NCI-H460 (cell line): ENCODE results near the gene PNMA6E. TPM values are rescaled to one million over a fixed set of nuclear protein-coding genes. Genes with fewer than 3 reads are reported as not detected.
"Not testable (repeated sequence)": the region's sequence is repeated elsewhere in the genome, so short reads cannot be mapped to it uniquely, and the experiment has no call there.

ENCODE experiments used
- DNase-seq: peaks from one replicate; pipeline ENCODE4 v3.0.0-alpha.2; 2016; ENCODE audit warnings: low read depth; ENCODE audit errors: extremely low read depth
- total RNA-seq: library from RNA; depleted of rRNA; stranded (reverse); fragments of >200 nt; shearing (Covaris generic); gene quantifications from 2 replicates; pipeline ENCODE4 v1.2.3, GENCODE V29; 2014

The PNMA6E gene
- total RNA-seq, 1 experiment from 2014 or later = not detected

DNA sequence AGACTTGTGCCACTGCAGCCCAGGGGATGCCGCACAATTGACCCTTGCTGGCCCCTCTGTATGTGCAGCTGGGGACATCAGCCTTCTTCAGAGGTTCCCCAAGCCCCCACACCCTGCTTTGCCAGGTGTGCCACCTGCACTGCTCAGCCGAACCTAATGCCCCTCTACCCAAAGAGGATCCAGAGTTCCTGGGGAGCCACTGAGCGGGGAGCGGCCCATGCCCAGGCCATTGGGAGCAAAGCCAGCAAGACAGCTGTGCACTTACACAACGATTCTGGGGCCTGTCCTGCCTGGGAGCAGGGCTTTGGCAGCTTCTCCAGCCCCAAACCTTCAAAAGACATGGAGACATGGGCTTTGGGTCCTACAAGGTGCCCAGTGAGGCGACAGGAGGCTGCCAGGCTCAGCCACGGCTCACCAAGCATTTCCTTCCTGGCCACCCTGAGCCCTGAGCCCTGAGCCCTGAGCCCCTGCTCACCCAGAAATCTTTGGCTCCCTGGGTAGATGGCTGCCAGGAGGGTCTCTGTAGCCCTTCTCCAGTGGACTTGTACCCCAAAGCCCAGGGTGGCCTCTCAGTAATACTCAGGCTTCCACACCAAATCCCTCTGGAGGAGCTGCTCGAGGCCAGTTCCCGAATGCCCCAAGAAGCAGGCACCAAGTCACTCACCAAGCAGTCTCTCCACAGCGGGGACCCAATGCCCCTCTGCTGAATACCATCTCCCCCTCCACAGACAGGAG is 13.0 kb downstream of the PNMA6E start:
- DNase-seq = no peak

DNA sequence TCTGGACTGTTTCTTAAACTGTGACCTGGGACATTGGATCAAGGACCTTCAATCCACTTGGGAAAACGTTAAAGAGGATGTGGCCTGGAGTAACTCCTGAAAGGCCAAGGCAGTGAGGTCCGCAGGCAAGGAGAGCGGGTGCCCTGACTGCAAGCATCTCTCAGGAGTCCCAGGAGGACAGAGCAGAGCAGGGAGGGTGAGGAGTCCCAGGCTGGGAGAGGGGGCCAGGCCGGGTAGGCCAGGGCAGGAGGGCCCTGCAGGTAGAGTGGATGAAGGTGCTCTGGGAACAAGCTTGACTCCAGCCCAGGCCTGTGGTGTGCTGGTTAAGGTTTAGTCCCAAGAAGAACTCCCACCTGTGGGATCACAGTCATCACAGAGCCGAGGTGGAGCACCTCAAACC is 13.8 kb downstream of the PNMA6E start:
- no peak for DNase-seq

DNA sequence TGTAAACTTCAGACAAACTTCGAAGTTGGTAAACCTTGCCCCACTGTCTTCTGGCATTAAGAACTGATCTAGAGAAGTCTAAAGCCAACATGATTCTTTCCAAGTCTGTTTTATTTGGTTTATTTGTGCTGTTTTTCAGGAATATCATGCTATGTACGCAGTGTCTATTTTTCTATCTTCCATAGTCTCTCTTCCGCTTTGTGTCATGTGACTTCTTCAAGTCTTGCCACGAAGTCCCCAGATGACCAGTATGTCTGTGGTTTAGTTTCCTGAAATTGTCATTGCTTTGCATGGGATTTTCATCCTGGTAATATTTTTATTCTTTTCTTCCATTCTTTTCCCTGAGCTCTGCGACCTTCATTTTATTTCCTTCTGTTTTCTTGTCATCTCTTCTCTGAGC is 15.1 kb downstream of the PNMA6E start:
- no peak for DNase-seq

DNA sequence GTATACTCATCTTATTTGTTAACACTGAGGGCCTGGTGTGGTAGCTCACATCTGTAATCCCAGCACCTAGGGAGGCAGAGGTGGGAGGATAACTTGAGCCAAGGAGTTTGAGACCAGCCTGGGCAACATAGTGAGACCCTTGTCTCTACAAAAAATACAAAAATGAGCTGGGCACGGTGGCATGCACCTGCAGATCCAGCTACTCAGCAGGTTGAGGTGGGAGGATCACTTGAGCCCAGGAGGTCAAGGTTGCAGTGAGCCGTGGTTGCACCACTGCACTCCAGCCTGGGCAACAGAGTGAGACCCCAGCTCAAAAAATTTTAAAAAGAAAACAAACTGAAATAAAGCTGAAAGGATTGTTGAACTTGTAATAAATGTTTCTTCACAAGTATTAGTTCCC is 16.2 kb downstream of the PNMA6E start:
- DNase-seq = not testable (repeated sequence)

- no peak for DNase-seq
Observed at GRCh38 chrX:153384390-153384789, 16.8 kb downstream of the PNMA6E start.

- DNase-seq = no peak
Observed at GRCh38 chrX:153382563-153383482, 18.3 kb downstream of the PNMA6E start.

DNA sequence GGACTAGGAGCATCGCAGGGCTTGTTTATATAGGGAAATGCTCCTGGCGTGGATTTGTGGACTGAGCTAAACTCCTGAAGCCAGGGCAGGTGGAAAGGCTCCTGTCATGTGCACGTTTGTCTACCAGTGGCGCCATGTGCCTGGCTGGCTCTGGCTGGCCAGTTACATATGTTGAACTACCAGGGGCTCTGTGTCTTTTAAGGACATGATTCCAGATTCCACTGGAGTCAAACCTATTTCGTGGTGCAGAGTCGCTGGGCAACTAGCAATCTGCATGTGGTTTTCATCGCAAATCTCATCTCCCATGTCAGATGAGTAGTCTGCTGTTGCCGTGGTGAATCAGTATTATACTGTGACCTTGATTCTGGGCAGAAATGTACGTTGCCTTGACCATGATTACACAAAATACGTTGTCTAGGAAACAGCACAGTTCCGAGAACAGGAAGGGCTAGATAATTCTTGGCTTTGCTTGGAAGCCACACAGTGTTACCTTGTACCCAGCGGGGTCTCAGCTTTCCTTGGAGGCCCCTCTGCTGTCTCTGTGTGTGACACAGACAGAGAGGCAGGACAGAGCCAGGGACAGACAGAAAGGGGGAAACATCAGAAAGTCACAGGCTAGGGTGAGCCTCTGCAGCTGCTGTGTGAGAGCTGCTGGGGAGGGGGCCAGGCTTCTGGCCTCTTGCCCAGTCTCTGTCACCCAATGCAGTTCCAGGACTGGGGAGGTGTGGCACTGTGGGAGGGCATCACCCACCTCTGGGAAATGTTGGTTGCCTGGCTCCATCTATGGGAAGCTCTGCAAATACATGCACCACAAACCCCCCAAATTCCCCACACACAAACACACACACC is 19.2 kb downstream of the PNMA6E start:
- peak; percentile 11 for DNase-seq

DNA sequence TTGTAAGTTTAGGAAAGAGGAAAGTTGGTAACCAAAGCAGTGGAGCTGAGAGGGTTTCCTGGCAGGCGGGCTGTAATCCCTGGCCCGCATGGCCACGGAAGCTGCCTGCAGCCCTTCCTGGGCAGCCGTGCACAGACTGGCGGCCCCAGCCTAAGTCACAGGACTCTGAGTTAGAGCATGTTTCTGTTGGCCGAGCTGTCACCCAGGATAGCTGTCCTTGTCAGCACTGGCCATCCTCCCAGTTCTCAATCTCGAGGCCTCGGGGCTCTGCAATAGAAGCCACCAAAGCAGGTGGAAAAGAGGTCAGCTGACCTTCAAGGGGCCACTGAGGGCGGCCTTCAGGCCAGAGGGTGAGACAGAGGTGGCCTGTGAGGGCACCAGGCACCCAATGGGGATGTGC is 20.5 kb downstream of the PNMA6E start:
- DNase-seq = no peak

- DNase-seq = no peak
Observed at GRCh38 chrX:153379971-153380581, 21.1 kb downstream of the PNMA6E start.

GRCh38 chrX:153379508-153379907 is 21.6 kb downstream of the PNMA6E start:
- no peak for DNase-seq

- no peak for DNase-seq
Observed at GRCh38 chrX:153378607-153379006, 22.5 kb downstream of the PNMA6E start.

- DNase-seq = no peak
Observed at GRCh38 chrX:153377727-153378126, 23.4 kb downstream of the PNMA6E start.

DNA sequence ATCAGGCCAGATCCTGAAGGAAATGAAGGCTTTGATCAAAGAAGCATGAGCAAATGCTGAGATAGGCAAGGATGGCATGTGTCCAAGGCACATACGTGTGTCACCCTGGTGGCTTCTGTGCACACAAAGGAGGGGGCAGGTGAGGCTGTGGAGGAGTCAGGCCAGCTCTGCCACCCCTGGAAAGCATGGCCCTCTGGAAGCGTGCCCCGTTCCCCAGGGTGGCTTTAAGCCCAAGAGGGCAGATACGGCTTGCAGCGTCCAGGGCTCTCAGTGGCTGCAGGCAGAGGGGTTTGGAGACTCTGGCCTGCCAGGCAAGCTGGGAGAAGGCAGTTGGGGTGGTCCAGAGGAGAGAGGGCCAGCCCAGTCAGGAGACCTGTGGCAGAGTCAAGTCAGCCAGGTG is 25.6 kb downstream of the PNMA6E start:
- DNase-seq = no peak

DNA sequence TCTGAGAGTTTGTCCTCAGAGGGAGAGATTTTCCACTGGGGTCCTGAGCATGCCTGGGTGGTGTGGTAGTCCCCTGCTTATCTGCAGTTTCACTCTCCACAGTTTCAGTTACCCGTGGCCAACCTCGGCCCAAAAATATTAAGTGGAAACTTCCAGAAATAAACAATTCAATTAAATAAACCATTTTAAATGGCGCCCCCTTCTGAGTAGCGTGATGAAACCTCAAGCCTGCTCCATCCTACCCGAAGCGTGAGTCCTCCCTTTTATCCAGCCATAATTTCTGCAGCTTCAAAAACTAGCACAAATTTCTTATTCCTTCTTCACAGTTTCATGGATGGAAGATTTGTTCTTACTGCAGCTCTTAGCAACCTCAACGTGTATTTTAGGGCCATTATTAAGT is 26.7 kb downstream of the PNMA6E start:
- no peak for DNase-seq

DNA sequence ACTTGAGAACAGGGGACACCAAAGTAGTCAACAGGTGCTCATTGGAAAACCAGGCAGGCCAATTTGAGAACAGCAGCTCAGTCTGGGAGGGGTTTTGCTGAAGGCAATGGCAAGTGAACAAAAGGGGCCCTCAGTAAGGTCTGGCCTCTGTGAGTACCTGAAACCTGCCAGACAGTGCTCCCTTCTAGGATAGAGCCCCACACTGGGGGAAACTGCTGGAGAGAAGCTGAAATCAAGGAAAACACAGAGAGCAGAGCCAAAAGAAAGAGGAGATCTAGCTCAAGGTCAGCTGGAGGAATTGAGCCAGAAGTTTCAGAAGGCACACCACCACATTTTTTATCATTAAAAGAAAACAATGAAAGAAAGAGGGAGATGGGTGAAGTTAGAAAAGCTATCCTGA is 28.2 kb downstream of the PNMA6E start:
- no peak for DNase-seq

- DNase-seq = no peak
Observed at GRCh38 chrX:153371256-153371655, 29.9 kb downstream of the PNMA6E start.

DNA sequence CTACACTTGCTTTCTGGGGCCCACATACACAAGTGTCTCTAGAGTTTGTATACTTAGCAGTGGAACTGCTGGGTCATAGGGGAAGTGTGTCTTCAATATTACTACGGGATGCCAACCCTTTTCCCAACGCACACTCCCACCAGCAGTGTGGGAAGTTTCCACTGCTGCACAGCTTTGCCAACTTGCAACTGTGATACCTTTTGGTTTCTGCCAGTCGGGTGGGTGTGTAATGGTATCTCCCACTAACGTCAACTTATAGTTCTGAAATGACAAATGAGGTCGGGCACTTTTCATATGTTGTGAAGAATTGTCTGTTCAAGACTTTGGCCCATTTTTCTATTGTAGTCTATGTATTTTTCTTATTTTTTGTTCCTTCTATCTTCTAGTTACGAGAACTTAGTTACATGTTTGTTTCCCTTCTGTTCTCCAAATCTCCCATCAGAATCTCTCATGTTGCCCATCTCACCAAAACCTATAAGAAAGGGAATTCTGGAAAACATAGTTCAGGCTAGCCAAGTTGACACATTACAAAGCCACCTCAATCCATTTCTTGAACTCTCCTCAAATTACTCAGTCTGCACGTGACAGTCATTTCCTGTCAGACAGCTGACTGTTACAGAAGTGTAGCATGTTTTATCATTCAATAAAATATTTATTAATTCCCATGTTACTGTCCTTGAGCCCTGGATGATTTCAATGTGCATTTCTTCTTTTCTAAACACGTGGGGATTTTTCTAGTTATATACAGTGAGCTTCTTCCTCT is 30.7 kb downstream of the PNMA6E start:
- DNase-seq = no peak

- DNase-seq = no peak
Observed at GRCh38 chrX:153366878-153367538, 34.1 kb downstream of the PNMA6E start.

- no peak for DNase-seq
Observed at GRCh38 chrX:153366119-153366518, 35.0 kb downstream of the PNMA6E start.
